MV-4-11 (cell line): ENCODE data around the gene KRT8.
"Not testable (repeated sequence)": the region's sequence is repeated elsewhere in the genome, so short reads cannot be mapped to it uniquely, and the experiment has no call there.

Experiments used
- DNase-seq: peaks from one replicate; lab custom pipeline; 2025; lab: John Stamatoyannopoulos, UW

KRT8 gene

DNA sequence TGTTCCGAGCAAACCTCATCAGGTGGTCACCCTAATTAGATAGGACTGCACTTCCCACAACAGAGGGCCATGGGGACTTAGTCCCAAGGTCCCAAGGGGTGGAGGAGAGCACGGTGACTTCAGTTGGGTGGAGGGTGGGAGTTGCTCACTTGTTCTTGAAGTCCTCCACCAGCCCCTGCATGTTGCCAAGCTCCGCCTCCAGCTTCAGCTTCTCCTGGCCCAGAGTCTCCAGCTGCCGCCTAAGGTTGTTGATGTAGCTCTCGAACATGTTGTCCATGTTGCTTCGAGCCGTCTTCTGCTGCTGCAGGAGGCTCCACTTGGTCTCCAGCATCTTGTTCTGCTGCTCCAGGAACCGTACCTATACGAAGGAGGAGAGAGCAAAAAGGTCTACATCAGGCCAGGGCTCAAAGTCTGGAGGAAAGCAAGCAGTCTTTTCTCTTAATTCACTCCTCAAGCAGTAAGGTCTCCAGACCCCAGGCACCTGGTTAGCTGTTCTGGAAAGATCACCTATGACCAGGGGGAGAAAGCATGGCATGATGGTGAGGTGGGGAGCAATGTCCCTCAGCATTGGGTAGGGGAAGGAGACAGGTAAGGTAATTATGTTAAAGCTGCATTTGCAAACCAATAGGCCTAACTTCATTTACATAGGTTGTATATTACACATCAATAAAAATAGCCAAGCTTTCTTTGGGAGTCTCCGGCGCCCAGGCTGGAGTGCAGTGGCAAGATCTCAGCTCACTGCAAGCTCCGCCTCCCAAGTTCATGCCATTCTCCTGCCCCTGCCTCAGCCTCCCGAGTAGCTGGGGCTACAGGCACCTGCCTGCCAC is 2.9 kb downstream of the KRT8 start:
- DNase-seq: no peak

DNA sequence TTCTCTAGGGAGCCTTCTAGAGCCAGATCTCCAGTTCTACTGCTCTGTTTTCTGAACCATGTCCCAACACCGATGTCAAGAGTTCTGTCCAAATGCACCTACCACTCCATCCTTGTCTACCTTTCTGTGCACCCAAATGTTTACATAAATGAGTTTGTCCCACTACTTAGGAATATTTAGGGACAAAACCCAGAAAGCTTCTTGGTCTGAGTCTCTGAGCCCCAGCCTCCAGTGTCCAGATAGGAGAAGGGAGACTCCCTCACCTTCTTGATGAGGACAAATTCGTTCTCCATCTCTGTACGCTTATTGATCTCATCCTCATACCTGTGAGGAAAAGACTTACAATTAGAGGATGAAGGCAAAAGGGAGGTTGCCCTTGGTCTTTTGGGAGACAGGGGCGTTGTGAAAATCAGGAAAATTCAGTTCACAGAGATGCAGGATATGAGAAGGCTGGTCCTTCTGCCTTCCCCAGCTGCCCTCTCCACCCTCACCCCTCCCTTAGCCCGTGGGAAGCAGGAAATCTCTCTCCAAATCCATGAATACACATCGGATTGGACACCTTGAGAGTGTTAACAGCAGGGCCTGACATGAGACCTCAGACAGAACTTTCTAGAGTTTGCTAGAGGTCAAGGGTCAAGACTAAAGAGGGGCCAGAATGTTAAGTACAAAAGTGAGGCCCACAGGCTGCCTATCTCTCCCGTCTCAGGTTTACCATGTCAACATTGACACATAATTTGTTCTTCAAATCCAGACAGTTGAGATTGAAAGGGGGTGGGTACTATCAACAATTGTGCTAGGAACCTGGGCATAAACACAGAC is 3.8 kb downstream of the KRT8 start:
- no peak for DNase-seq

DNA sequence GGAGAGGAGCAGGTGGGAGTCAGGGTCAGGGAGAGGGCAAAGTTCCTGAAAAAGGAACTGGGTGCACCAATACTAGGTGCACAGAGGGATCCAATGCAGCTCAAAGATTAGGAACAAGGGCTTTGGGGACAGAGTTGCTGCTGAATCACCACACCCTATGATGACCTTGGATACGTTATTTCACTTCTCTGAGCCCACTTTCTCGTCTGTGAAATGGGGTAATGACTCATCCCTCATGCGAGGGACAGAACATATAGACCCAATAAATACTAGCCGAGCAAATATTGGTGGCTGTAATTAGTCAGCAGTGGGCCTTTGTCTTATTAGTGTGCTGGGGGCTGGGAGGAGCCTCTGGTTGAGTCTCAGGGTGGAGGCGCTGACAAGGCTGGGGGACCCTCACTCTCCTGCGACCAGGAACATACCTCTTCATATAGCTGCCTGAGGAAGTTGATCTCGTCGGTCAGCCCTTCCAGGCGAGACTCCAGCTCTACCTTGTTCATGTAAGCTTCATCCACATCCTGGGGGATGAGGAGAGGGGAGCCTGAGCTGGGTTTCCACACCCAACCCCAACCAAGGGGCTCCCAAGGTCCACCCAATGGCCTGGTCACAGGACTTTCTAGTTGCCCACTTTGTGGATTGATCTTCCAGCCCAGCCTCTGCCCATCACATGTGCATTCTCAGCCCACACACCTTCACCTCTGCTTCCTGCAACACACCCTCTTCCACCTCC is 4.5 kb downstream of the KRT8 start:
- DNase-seq: no peak

DNA sequence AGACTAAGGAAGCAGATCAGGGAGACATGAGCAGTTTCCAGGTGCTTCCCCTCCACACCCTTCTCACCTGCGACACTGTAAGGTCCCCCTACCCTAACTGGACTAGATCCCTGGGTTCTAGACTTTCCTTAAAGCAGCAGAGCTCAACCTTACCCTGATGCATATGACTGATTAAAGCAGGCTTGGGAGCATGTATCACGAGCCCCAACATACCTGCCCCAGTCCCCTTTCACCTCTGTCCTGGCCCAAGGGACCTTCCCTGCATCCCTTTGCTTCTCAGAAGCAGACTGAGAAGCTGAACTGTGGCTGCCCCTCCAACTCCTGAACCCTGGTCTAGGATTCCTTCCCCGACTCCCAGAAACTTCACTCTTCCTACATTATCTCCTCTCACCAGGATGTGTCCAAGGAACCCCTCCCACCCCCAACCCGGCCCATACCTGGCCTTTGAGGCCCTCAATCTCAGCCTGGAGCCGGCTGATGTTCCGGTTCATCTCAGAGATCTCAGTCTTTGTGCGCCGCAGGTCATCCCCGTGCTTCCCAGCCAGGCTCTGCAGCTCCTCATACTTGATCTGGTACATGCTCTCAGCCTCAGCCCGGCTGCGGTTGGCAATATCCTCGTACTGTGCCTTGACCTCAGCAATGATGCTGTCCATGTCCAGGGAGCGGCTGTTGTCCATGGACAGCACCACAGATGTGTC is 5.4 kb downstream of the KRT8 start:
- DNase-seq: no peak

DNA sequence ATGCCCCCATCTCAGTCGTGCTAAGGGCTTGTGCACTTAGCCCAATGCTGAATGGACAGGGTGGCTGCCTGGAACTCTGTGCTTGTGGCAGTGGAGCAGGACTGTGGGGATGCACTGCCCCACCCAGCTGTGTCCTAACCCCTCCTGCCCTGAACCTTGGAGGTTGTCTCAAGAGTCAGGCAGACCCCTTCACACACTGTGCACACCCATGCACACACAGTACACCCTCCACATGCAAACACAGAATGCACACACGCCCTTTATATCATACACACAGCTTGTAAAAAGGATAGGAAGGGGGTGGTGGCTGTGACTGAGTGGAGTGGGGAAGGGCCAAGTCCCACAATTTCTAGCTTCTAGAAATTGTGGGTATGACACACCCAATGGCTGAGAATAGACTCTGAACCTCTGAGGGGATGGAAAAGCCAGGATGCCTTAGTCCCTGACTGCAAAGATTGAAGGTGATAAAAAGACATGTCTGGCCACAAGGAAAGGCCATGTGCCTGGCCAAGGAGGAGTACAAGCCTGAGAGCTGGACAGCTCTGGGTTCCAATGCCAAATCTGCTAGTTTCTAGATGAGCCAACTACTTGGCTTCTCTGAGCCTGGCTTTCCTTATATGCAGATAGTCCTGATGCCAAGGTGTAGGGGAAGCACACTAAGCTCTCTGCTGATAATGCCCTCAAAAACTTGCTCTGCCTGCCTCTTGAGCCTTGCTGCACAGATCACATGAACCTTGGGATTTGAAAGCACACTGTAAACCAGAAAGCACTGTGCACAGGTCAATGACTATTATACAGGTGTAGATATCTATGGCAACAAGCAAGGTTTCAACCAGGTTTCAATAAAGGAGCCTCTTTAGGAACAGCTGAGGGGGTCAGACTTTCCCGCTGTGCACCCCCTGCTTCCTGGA is 8.4 kb downstream of the KRT8 start:
- no peak for DNase-seq

DNA sequence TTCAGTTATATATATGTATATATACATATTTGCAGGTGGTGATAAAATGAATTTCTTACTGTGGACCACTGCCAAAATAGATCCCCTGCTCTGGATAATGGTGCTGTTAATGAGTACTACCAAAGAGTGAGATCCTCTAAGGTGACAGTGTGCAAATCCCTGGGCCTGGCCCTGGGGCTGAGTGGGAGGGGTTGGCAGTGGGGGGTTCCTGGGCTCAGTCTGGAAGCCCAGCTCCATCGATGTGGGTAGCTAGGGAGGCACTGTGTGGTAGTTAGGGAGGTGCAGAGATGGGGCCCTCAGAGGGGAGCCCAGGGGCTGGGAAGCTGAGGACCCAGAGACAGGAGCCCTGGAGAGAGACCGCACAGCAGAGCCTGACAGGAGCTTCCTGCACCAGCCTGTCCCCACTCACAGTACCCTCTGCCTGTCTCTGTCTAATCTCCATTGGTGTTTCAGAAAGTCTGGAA is 9.1 kb downstream of the KRT8 start:
- no peak for DNase-seq

DNA sequence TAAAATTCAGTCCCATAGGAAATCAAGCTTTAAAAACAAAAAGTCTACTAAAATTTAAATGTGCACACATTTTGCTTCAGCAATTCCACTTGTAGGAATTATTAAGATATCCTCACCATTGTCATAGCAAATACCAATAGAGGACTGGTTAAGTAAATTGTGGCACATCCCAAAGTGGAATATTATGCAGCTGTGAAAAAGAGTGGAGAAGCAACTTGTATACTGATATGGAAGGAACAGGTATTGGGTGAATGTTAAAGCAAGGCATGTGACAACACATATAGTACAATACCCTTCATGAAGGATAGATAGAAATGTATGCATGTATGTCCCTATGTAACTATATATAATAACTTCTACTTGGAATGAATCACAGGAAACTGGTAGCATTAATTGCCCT is 11.9 kb downstream of the KRT8 start:
- no peak for DNase-seq

DNA sequence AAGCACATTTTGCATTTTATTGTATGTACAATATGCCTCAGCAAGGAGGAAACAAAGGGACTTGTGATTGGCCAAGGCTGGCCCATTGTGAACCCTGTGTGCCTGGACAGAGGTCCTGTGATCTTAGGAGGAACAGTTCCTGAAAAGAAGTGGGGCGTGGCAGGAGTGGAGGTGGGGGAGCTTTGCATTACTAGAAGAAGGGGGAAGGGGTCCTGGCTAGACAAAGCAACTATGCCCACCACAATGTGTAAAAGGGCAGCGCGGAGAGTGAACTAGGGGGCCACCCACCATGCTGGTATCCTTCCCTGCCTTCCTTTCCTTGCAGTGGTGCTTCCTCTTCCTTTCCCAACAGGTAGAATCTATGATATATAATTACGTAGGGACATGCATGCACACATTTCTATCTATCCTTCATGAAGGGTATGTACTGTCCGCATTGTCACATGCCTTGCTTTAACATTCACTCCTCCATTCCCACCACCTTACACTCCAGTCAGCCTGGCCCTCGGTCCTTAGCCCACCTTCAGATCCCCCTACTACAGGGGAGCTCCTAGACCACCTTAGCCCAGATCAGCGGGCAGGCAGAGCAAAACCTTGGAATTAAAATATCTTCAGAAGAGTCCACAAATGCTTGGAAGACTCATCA is 12.5 kb downstream of the KRT8 start:
- DNase-seq: no peak

DNA sequence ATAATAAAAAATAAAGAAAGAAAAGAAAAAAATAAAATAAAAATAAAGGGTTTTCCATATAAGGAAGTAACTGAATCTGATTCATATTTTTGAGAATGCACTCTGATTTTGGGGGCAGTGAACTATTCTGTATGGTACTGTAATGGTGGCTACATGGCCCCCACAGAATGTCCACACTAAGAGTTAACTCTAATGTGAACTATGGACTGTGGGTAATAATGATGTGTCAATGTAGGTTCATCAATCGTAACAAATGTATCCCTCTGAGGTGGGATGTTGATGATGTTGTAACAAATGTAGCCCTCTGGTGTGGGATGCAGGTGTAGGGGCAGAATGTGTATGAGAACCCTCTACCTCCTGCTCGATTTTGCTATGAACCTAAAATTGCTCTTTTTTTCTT is 13.8 kb downstream of the KRT8 start:
- no peak for DNase-seq

DNA sequence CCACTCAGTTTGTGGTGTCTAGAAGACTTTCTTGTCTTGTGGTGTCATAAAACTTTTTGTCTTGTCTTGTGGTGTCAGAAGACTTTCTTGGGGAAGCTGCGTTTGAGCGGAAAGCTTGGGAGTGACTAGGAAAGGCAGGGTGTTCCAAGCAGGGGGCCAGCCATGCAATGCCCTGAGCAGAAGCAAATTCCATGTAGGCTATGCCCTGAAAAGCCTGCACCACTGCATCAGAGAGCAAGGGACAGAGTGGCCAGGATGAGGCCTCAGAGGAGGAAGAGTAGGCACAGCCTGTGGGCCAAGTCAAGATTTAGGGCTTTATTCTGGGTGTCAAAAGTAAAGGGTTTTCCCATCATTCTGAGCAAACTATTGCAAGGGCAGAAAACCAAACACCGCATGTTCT is 14.5 kb downstream of the KRT8 start:
- no peak for DNase-seq

DNA sequence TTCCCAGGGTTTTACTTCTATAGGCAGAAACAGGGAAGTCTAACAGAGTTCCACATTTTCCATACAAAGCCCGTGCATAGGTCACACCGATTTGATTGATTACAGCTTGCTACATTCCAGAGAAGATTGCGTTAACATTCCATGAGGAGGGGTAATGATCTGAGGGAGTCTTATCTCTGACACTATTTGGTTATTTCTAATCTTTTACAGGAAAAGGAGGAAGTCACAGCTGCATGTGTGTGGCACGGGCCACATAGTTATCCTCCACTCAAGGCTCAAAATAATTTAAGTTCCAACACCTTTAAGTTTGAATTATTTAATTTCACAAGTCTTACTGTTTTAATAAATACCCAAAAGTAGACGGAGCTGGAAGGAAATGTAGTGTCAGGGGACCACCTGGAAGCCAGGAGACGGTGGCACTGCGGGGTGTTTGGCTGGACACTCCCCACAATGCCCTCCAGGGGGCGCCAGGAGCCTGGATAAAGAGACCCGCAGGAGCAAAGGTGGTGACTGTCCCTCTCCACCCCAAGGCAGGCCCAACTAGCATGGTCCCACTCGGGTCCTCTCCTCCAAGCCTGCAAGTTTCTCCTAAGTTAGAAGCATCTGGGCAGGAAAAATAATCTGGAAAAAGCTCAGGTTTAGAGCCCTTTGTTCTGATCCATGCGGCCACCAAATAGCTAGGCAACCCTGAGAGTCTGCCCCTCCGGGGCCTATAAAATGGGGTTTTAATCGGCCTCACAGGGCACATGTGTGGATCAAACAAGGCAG is 20.2 kb downstream of the KRT8 start:
- peak; percentile 55 for DNase-seq

DNA sequence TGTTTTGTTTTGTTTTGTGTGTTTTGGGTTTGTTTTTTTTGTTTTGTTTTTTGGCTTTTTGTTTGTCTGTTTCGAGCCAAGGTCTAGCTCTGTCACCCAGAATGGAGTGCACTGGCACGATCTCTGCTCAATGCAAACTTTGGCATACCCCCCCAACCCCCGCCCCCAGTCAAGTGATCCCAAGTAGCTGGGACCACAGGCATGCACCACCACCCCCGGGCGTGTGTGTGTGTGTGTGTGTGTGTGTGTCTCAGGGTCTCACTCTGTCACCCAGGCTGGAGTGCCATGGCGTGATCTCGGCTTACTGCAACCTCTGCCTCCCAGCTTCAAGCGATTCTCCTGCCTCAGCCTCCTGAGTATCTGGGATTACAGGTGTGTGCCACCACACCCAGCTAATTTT is 24.4 kb downstream of the KRT8 start:
- not testable (repeated sequence) for DNase-seq

DNA sequence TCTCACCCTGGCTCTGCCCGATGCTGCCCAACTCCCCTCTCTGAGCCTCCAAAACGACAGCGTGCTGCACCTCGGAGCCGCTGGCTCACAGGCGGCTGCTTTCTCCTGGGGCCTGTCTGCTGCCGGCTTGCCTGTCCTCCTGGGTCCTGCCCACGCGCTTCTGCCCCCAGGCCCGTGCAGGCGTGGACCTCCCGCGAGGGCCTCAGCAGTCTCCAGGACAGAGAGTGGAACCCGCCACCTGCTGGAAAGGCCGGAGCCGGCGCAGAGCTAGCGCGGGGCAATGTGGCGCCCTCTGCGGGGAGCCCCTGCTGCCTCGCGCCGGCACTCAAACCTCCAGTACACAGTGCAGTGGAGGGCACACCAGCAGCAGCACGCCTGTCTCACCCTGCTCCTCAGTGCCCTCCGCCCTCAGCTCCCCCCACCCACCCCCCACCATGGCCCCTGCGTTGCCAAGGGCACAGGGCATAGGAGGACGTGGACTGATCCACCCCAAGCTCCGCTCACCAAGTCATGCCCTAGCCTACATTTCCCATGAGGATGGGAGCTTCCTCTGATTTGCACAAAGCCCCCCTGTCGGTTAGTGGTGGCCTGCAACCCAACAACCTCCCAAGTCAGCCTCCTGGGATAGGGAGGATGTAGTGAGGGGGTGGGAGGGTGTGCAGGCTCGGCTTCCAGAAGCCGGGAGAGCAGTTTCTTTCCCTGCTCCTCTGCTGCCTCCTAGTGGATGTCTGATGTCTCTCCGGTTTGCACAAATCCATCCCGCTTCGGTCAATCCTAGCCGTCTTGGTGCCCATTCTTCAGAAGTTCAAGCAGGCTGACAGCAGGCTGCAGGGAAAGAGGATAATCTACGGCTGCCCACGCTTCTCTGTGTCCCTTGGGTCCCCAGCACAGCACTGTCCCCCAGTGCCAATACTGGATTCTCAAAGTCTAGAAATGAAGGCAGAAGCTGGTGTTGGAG is 25.2 kb downstream of the KRT8 start:
- peak; percentile 70 for DNase-seq

DNA sequence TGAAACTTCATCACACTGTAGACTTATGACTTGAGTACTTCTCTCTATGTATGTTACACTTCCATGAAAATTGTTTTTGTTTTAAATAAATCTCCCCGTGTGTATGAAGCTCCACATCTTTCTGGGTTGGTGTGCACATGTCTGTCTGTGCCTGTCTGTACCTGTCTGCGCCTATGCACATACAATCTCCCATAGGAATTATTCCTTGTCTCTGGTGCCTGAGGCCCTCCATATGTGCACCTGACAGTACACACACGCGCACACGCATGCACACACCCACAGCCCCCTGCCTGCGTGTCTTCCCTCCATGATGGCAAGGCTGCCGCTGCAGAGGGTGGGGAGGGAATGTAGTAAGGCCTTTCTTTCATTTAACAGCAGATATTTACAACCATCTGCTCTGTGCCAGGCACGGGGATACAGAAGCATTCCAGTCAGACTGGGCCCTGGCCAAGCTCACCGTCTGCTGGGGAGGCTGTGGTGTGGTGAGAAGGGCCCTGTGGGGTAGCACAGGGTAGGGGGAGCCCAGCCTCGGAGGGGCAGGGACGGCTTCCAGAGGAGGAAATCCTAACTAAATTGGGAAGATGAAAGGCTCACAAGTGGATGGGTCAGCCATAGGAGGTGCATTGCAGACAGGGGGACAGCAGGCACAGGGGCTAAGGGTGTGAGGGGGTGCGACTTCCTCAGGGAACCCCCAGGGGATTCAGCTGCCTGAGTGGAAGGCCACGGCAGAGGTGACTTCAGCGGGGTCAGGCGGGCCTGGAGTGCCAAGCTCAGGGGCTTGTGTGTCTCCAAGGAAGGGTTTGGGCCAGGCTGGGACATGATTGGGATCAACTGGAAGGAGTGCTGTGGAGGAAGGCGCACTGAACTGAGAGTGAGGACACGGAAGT is 26.1 kb downstream of the KRT8 start:
- DNase-seq: no peak

DNA sequence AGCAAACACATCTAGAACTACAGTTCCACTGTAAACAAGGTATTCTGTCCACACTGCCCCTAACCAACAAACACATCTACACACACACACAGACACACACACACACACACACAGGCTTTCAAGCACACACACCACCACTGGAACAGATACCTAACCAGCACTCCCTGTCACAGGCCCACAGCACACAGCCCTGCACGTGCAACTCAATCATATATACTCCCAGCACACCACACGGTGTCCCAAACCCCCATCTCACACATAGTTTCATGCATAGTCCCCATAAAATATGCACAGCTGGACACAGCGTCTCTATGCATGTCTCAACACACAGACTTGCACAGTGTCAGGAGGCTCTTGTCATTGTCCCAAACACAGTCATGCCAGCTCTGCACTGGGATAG is 27.6 kb downstream of the KRT8 start:
- no peak for DNase-seq

DNA sequence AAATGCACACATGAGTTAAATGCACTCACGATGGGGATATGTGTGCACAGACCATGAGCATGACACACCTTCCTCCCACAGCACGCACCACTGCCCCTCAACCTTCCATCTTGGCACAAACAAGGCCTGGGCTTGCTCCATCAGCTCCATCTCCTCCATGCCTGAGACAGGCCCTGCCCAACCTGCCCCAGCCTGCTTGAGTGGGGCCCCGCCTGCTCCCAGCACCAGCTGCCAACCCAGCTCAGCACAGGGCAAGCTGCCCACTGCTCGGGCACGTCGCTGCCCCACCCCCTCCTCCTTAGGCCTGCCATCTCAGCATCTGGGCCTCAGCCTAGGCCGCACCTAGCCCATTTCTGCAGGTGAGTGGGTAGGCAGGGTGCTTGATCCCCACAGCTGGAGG is 28.5 kb downstream of the KRT8 start:
- DNase-seq: no peak
